Spinal cord (tissue), 10 donors: ENCODE measurements around the gene EPB41L1. TPM values are rescaled to one million over a fixed set of nuclear protein-coding genes. Genes with fewer than 3 reads are reported as not detected.

ENCODE experiments used
- DNase-seq, 6 donors: peaks; one replicate each; pipeline versions ENCODE4 v3.0.0 to v3.0.0-alpha.2; 2013 to 2015; ENCODE audit warnings: low spot score in 6 of 6, low read depth in 4 of 6
- H3K27ac ChIP-seq: one replicate; pipeline ENCODE4 v1.5.1; 2013; ENCODE audit warnings: low read depth, low read length, control low read depth
- H3K27me3 ChIP-seq: one replicate; pipeline ENCODE4 v1.6.1; 2013; ENCODE audit warnings: low read length; ENCODE audit not compliant: control insufficient read depth, insufficient read depth
- H3K36me3 ChIP-seq: one replicate; pipeline ENCODE4 v1.6.1; 2013; ENCODE audit warnings: low read length; ENCODE audit not compliant: control insufficient read depth, insufficient read depth
- H3K4me1 ChIP-seq: one replicate; pipeline ENCODE4 v1.6.1; 2013; ENCODE audit warnings: low read length; ENCODE audit not compliant: control insufficient read depth, insufficient read depth
- H3K4me3 ChIP-seq: one replicate; pipeline ENCODE4 v1.5.1; 2013; ENCODE audit warnings: low read depth, low read length, control low read depth
- H3K9me3 ChIP-seq: one replicate; pipeline ENCODE4 v1.6.1; 2013; ENCODE audit warnings: low read length; ENCODE audit not compliant: control insufficient read depth, insufficient read depth
- WGBS: methylation state at CpG from one replicate; pipeline ENCODE4 v1.1.5; 2013; ENCODE audit warnings: missing lambda C conversion rate; ENCODE audit not compliant: insufficient coverage; 5-methylcytosine and 5-hydroxymethylcytosine counted together
- polyA plus RNA-seq, 2 donors: library from polyadenylated mRNA; unstranded; fragments of 120-200 nt; gene quantifications; one replicate each; pipeline ENCODE4 v1.2.1, GENCODE V29; 2013; ENCODE audit not compliant: insufficient read length in 2 of 2
- total RNA-seq, 2 donors: library from RNA; depleted of rRNA in 1 of 2; stranded (reverse); fragments of 120-200 nt in 1 of 2; fragments of >200 nt in 1 of 2; gene quantifications; one replicate each; pipeline versions ENCODE4 v1.2.3 to v1.2.4, GENCODE V29; 2013 to 2014
- donor health status: healthy.

EPB41L1 gene
- total and polyA plus RNA-seq, 4 donors, result 57.6 to 163 (median 149) TPM

DNA sequence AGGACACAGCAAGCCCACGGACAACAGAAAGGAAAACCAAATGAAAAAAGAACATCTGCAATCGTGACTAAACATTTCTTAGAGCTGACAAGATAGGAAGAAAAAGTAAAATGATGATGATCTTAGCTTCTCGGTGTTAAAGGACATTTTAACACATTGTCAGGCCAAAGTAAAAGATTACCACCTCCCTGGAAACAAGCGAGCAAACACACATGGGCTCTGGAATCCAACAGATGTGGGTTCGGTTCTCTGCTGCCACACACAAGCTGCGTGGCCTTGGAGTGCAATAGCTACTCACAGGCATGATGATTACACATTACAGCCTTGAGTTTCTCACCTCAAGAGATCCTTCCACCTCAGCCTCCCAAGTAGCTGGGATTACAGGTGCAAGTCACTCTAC is 74.2 kb downstream of the EPB41L1 start:
- Histone ChIP-seq H3K27me3 (no peaks in the 10 kb centered on the region), H3K36me3 (peaks cover 48% of the 10 kb centered on the region), H3K9me3 (no peaks in the 10 kb centered on the region), H3K4me1 (no peaks in the 10 kb centered on the region), H3K27ac (no peak overlapping the region), H3K4me3 (no peak overlapping the region)
- no peak for DNase-seq
- 95% methylated on average over 4 of the region's 6 CpGs for WGBS

DNA sequence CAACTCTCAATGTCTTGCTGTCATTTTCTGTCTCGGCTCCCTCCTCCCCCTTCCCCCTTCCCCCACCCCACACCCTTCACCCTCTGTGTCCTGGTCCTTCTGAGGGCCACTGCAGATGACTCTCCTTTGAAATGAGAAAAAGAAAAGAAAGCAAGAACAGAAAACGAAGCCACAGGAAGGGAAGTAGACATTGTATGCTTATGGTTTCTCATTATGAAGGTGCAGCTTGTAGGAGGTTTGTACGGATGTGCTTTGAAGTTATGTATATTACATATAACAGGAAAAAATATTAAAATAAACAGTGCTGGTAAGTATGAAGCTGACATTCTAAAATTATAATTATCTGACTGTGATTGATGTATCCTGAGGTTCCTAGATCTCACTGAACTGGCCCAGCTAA is 75.5 kb downstream of the EPB41L1 start:
- Histone ChIP-seq H3K36me3 (peaks cover 48% of the 10 kb centered on the region), H3K27me3 (no peaks in the 10 kb centered on the region), H3K9me3 (no peaks in the 10 kb centered on the region), H3K4me1 (no peaks in the 10 kb centered on the region), H3K27ac (no peak overlapping the region), H3K4me3 (no peak overlapping the region)
- WGBS, result no CpG with 5 or more reads among the region's 3 CpGs
- no peak for DNase-seq

DNA sequence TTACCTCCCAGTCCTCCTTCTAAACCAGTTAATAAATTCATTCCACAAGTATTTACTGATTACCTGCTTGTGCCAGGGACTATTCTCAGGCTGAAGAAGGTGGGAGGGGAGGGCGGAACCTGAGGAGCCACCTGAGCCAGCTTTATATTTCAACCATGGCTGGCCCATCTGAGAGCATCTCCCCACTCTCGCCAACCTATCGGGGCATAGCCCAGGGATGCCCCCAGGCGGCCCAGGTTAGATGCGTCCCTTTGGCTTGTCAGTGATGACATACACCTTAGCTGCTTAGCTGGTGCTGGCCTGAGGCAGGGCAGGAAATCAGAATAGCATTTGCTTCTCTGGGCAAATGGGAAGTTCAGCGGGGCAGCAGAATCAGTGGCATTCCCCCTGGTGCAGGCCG is 76.8 kb downstream of the EPB41L1 start:
- H3K27ac ChIP-seq, result no peak overlapping the region
- 84% methylated on average over 7 of the region's 7 CpGs for WGBS
- DNase-seq, result no peak
- peaks cover 43% of the 10 kb centered on the region for H3K36me3 ChIP-seq
- no peaks in the 10 kb centered on the region for H3K9me3 ChIP-seq
- no peaks in the 10 kb centered on the region for H3K27me3 ChIP-seq
- H3K4me1 ChIP-seq, result peaks cover 4% of the 10 kb centered on the region
- H3K4me3 ChIP-seq, result no peak overlapping the region

DNA sequence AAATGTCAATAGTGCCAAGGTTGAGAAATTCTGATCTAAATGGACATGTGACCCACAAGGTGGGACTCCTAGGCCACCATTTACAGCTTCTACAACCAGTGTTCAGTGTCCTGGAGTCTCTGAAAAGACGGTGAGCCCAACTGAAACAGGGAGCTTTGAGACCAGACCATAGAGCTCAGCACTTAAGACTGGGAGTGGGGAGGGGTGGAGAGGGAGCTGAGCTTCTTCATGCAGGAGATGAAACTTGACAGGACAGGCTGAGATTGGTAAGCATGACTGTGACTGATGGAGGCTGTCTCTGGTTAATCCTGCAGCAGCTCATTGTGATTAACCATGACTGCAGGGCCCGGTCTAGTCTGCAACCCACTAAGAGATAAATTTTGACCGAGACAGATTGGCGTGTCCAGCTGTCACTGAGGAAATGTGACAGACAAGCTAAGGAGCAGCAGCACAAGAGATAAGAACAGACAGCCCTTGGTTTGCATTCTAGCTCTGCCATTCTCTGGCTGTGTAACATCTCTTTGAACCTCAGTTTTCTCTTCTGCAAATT is 80.3 kb downstream of the EPB41L1 start:
- Histone ChIP-seq H3K4me1 (peaks cover 10% of the 10 kb centered on the region), H3K27ac (no peak overlapping the region), H3K9me3 (no peaks in the 10 kb centered on the region), H3K36me3 (peaks cover 28% of the 10 kb centered on the region), H3K27me3 (no peaks in the 10 kb centered on the region), H3K4me3 (no peak overlapping the region)
- DNase-seq, result no peak
- 88% methylated on average over 3 of the region's 4 CpGs for WGBS

DNA sequence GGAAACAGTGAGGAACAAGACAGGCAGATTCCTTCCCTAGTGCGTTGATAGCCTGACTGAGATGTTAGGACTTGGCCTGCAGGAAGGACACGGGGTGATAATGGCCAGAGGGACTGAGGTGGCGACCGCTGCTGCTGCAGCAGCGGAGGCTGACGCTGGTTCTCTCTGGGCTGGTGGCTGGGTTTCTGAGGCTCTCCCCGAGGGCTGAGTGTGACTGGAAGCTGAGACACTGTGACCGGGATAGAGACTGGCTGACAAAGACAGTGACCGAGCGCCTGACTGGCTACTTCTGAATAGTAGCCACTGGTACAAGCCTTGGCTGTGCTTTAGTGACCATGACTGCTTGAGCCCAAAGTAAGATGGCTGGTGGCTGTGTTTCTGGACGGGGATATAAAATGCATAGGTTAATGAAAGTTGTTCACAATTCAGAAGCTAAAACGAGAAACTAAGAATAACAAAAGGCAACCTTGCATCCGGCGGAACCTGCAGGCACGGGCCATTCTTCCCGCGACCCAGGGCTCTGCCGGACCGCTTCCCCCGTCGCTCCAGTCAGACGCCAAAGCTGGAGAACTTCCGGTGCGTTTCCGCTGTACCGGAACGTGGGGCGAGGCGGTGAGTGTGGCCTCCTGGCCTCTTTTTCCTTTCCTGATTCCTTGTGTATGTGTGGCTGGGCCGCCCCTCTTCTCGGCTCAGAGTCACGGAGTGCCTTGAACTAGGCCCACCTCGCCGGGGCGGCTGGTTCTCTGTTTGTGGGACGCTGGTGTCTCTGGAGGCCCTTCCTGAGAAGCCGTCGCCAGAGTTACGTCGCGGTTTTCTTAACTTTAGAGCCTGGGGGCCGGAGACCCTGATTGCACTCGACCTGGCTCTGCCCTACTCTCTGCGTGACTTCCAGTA is 81.6 kb downstream of the EPB41L1 start, which contains the start of gene AAR2:
Gene AAR2, plus strand, starts transcription at position 587 of the 894 bp plus-strand sequence. CDS start 3,391 bp downstream, outside the sequence.
- Histone ChIP-seq H3K4me1 (peaks cover 10% of the 10 kb centered on the region), H3K36me3 (peaks cover 24% of the 10 kb centered on the region), H3K9me3 (no peaks in the 10 kb centered on the region), H3K4me3 (peak within 1 kb of the TSS; percentile 94), H3K27ac (peak within 1 kb of the TSS; percentile 73), H3K27me3 (no peaks in the 10 kb centered on the region)
- DNase-seq, result peak; percentile 58 to 94 (median 66)
- WGBS, result 13% methylated on average over 41 of the region's 44 CpGs

DNA sequence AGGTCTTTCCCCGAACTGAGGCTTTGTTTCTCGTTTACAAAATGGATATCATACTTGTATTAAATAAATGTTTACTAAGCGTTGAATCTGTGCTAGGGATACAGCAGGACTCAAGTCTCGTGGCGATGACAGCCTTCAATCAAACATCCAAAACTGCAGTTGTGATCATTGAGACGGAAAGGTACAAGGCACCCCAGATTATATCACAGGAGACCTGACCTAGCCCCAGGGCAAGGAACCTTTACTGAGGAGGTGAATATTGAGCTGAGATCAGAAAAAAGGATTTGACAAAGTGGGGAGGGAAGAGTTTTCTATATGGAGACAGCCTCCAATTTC is 82.2 kb downstream of the EPB41L1 start:
- Histone ChIP-seq H3K27me3 (no peaks in the 10 kb centered on the region), H3K9me3 (no peaks in the 10 kb centered on the region), H3K27ac (peak overlapping the region; percentile 73), H3K36me3 (peaks cover 26% of the 10 kb centered on the region), H3K4me3 (peak overlapping the region; percentile 94), H3K4me1 (peaks cover 10% of the 10 kb centered on the region)
- WGBS, result no CpG with 5 or more reads among the region's 6 CpGs
- DNase-seq, result no peak

DNA sequence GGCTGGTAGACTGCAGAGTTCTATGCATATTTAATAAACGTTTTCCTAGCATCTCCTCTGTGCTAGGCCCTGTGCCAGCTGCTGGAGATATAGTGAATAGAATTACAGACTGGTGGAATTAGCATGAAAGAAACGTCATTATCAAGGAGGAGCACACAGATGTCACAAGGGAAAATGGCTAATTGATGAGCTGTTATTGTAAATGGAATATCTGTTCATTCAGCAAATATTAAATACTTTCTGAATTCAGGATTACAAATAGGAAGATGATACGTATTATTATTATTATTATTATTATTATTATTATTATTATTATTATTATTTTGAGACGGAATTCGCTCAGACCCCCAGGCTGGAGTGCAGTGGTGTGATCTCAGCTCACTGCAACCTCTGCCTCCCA is 82.9 kb downstream of the EPB41L1 start:
- no peaks in the 10 kb centered on the region for H3K9me3 ChIP-seq
- peaks cover 10% of the 10 kb centered on the region for H3K4me1 ChIP-seq
- no peak overlapping the region for H3K27ac ChIP-seq
- WGBS, result no CpG with 5 or more reads among the region's 5 CpGs
- H3K27me3 ChIP-seq, result no peaks in the 10 kb centered on the region
- peak overlapping the region; percentile 94 for H3K4me3 ChIP-seq
- peaks cover 26% of the 10 kb centered on the region for H3K36me3 ChIP-seq
- DNase-seq, result peak in 1 of 6 donors; percentile 47

DNA sequence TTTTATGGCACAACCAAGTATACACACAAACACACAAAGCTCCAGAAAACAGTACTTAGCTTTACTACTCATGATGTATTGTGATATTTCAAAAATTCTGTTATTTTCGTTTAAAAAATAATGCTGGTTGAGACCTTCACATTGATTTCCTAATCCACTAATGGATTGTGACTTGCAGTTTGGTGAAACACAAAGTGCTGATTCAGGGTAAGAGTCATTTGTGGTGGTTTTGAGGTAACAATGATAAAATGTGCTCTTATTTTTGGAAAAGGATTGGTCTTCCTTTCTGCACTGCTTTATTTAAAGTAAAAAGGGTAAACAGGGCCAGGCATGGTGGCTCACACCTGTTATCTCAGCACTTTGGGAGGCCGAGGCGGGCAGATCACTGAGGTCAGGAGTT is 83.6 kb downstream of the EPB41L1 start:
- no peak overlapping the region for H3K4me3 ChIP-seq
- H3K9me3 ChIP-seq, result no peaks in the 10 kb centered on the region
- no peaks in the 10 kb centered on the region for H3K27me3 ChIP-seq
- no peak overlapping the region for H3K27ac ChIP-seq
- WGBS, result 100% methylated on average over 2 of the region's 3 CpGs
- H3K4me1 ChIP-seq, result peaks cover 10% of the 10 kb centered on the region
- H3K36me3 ChIP-seq, result peaks cover 25% of the 10 kb centered on the region
- no peak for DNase-seq

DNA sequence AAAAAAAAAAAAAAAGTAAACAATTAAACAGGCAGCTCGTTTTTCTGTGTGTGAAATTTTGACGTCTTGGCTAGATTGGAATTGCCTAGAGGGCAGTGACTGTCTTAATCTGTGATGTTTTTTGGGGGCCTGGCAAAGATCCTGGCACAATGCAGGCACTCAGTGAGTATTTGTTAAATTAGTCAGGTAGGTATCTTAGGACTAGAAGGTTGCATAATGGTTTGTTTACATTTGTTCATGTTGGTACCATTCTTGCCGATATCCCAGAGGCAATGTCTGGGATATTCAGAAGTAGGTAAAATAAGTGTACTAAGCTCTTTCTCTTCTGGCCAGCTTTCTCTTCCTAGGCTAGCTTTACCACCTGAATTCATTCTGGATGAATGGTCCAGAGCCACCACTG is 84.2 kb downstream of the EPB41L1 start:
- no peaks in the 10 kb centered on the region for H3K27me3 ChIP-seq
- peaks cover 25% of the 10 kb centered on the region for H3K36me3 ChIP-seq
- no peak for DNase-seq
- no peak overlapping the region for H3K4me3 ChIP-seq
- peaks cover 10% of the 10 kb centered on the region for H3K4me1 ChIP-seq
- H3K9me3 ChIP-seq, result no peaks in the 10 kb centered on the region
- WGBS, result 90% methylated on average over 2 of the region's 3 CpGs
- H3K27ac ChIP-seq, result no peak overlapping the region

DNA sequence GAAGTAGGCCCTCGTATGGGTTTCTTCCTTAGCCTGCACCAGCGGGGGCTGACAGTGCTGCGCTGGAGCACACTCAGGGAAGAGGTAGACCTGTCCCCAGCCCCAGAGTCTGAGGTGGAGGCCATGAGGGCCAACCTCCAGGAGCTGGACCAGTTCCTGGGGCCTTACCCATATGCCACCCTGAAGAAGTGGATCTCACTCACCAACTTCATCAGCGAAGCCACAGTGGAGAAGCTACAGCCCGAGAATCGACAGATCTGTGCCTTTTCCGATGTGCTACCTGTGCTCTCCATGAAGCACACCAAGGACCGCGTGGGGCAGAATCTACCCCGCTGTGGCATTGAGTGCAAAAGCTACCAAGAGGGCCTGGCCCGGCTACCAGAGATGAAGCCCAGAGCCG is 85.5 kb downstream of the EPB41L1 start:
- no peak overlapping the region for H3K27ac ChIP-seq
- 98% methylated on average over 12 of the region's 12 CpGs for WGBS
- DNase-seq, result no peak
- H3K36me3 ChIP-seq, result peaks cover 33% of the 10 kb centered on the region
- H3K4me1 ChIP-seq, result peaks cover 10% of the 10 kb centered on the region
- H3K27me3 ChIP-seq, result no peaks in the 10 kb centered on the region
- no peaks in the 10 kb centered on the region for H3K9me3 ChIP-seq
- H3K4me3 ChIP-seq, result no peak overlapping the region
